Measurements from ENCODE around the gene VIL1. TPM values are rescaled to one million over a fixed set of nuclear protein-coding genes. Genes with fewer than 3 reads are reported as not detected.

The VIL1 gene
- polyA plus RNA-seq, 1 donor from 2014 or later: not detected

DNA sequence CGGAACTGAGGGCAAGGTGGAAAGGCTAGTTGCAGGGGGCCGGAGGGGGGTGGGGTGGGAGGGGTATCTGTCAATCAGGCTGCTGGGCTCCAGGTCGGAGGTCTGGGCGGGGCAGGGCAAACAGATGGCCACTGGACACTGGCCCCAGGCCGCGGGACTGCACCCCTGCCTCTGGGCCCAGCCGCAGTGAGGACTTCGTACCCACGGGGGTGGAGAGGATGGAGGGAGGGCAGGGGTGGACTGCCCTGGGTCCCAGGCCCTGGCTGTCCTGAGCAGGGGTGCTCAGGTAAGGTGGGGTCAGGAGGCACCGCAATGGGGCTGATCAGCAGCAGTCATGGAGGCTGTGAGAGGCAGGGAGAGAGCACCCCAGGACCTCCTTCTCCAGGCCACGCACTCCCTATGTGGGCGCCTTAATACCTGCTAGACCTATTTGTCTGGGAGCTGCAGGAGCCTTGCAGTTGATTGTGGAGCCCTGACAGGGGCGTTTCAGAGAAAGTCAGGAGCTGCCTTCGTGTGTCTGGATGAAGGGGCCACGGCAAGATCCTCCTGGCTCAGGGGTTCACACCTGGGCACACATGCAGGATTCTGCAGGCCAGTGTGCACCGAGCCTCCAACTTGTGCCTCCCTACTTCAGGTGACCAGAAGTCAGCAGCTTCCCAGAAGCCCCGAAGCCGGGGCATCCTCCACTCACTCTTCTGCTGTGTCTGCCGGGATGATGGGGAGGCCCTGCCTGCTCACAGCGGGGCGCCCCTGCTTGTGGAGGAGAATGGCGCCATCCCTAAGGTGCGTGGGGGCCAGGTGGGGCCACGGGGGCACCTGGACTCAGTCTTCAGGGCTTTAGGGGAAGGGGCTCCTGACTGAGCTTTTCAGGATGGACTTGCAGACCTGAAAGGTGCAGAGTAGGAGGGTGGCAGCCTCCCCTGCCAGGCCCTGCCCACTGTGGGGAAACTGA, 17.7 kb upstream of the VIL1 start:
- Histone ChIP-seq H3F3A (ENCODE audit: insufficient read depth, low read length, poor library complexity, severe bottlenecking) (no peaks in the 10 kb centered on the region), H4K20me1 (ENCODE audit: insufficient read depth) (no peaks in the 10 kb centered on the region), H3K9ac (ENCODE audit: low read length) (no peak overlapping the region), H2AFZ (ENCODE audit: low read depth, low read length) (no peak overlapping the region), H3K79me2 (replicated peaks; ENCODE audit: insufficient read depth, low read length) (no peaks in the 10 kb centered on the region), H3K9me2 (ENCODE audit: insufficient read depth, low read length) (no peaks in the 10 kb centered on the region), H3K4me3 (ENCODE audit: low read length) (peak overlapping the region; percentile 81), H3K4me2 (ENCODE audit: low read length) (peak overlapping the region; percentile 19), H3K27ac (ENCODE audit: low read length) (no peak overlapping the region), H3K9me3 (ENCODE audit: low read length) (no peaks in the 10 kb centered on the region), H3K27me3 (ENCODE audit: insufficient read depth, low read depth, low read length) (peaks cover 33% of the 10 kb centered on the region), H3K36me3 (ENCODE audit: insufficient read depth, low read length) (no peaks in the 10 kb centered on the region)
- no peak for TF ChIP-seq POLR2AphosphoS5 (IDR thresholded peaks at IDR 0.05)
- no peak for TF ChIP-seq EP300 (conservative IDR thresholded peaks at IDR 0.05; ENCODE audit: poor library complexity, severe bottlenecking)
- TF ChIP-seq, protein P1, sequence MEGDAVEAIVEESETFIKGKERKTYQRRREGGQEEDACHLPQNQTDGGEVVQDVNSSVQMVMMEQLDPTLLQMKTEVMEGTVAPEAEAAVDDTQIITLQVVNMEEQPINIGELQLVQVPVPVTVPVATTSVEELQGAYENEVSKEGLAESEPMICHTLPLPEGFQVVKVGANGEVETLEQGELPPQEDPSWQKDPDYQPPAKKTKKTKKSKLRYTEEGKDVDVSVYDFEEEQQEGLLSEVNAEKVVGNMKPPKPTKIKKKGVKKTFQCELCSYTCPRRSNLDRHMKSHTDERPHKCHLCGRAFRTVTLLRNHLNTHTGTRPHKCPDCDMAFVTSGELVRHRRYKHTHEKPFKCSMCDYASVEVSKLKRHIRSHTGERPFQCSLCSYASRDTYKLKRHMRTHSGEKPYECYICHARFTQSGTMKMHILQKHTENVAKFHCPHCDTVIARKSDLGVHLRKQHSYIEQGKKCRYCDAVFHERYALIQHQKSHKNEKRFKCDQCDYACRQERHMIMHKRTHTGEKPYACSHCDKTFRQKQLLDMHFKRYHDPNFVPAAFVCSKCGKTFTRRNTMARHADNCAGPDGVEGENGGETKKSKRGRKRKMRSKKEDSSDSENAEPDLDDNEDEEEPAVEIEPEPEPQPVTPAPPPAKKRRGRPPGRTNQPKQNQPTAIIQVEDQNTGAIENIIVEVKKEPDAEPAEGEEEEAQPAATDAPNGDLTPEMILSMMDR (IDR thresholded peaks at IDR 0.05; ENCODE audit: poor library complexity, severe bottlenecking): no peak
- no peak for TF ChIP-seq SMC3 (conservative IDR thresholded peaks at IDR 0.05; ENCODE audit: poor library complexity)
- no peak for TF ChIP-seq EZH2 (IDR thresholded peaks at IDR 0.05; ENCODE audit: borderline replicate concordance, insufficient read depth, low read length, poor library complexity, severe bottlenecking)
- TF ChIP-seq, protein P2, sequence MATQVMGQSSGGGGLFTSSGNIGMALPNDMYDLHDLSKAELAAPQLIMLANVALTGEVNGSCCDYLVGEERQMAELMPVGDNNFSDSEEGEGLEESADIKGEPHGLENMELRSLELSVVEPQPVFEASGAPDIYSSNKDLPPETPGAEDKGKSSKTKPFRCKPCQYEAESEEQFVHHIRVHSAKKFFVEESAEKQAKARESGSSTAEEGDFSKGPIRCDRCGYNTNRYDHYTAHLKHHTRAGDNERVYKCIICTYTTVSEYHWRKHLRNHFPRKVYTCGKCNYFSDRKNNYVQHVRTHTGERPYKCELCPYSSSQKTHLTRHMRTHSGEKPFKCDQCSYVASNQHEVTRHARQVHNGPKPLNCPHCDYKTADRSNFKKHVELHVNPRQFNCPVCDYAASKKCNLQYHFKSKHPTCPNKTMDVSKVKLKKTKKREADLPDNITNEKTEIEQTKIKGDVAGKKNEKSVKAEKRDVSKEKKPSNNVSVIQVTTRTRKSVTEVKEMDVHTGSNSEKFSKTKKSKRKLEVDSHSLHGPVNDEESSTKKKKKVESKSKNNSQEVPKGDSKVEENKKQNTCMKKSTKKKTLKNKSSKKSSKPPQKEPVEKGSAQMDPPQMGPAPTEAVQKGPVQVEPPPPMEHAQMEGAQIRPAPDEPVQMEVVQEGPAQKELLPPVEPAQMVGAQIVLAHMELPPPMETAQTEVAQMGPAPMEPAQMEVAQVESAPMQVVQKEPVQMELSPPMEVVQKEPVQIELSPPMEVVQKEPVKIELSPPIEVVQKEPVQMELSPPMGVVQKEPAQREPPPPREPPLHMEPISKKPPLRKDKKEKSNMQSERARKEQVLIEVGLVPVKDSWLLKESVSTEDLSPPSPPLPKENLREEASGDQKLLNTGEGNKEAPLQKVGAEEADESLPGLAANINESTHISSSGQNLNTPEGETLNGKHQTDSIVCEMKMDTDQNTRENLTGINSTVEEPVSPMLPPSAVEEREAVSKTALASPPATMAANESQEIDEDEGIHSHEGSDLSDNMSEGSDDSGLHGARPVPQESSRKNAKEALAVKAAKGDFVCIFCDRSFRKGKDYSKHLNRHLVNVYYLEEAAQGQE (IDR thresholded peaks at IDR 0.05; ENCODE audit: borderline replicate concordance): no peak
- TF ChIP-seq MXI1 (conservative IDR thresholded peaks at IDR 0.05; ENCODE audit: poor library complexity, severe bottlenecking): no peak
- no peak for TF ChIP-seq TAF1 (IDR thresholded peaks at IDR 0.05; ENCODE audit: low read depth)
- no peak for TF ChIP-seq RAD21 (conservative IDR thresholded peaks at IDR 0.05)

DNA sequence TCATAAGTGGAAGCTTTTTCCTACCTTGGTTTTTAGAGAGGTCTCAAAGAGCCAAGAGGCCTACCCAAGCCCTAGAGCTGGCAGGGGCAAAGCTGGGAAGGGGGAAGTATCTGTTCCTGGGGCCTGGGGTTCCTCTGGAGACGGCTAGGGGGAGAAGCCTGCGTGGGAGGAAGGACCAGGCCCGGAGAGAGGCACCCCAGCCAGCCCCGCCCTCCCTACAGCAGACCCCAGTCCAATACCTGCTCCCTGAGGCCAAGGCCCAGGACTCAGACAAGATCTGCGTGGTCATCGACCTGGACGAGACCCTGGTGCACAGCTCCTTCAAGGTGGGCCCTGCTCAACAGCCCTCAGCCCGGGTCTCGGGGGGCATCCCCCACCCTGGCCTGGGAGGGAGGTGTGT, 17.0 kb upstream of the VIL1 start:
- Histone ChIP-seq H2AFZ (ENCODE audit: low read depth, low read length) (no peak overlapping the region), H3K4me3 (ENCODE audit: low read length) (no peak overlapping the region), H3F3A (ENCODE audit: insufficient read depth, low read length, poor library complexity, severe bottlenecking) (no peaks in the 10 kb centered on the region), H3K9ac (ENCODE audit: low read length) (no peak overlapping the region), H3K79me2 (replicated peaks; ENCODE audit: insufficient read depth, low read length) (no peaks in the 10 kb centered on the region), H4K20me1 (ENCODE audit: insufficient read depth) (no peaks in the 10 kb centered on the region), H3K27me3 (ENCODE audit: insufficient read depth, low read depth, low read length) (peaks cover 27% of the 10 kb centered on the region), H3K27ac (ENCODE audit: low read length) (no peak overlapping the region), H3K9me2 (ENCODE audit: insufficient read depth, low read length) (no peaks in the 10 kb centered on the region), H3K4me2 (ENCODE audit: low read length) (no peak overlapping the region), H3K9me3 (ENCODE audit: low read length) (no peaks in the 10 kb centered on the region), H3K36me3 (ENCODE audit: insufficient read depth, low read length) (no peaks in the 10 kb centered on the region)
- TF ChIP-seq, protein P1 (IDR thresholded peaks at IDR 0.05; ENCODE audit: poor library complexity, severe bottlenecking): no peak
- TF ChIP-seq MXI1 (conservative IDR thresholded peaks at IDR 0.05; ENCODE audit: poor library complexity, severe bottlenecking) (no peak), POLR2AphosphoS5 (IDR thresholded peaks at IDR 0.05) (no peak), EP300 (conservative IDR thresholded peaks at IDR 0.05; ENCODE audit: poor library complexity, severe bottlenecking) (no peak)
- TF ChIP-seq, protein P2 (IDR thresholded peaks at IDR 0.05; ENCODE audit: borderline replicate concordance): no peak
